Measurements from ENCODE around the gene DHRS3. TPM values are rescaled to one million over a fixed set of nuclear protein-coding genes. Genes with fewer than 3 reads are reported as not detected.
A peak's percentile ranks its signal among the peaks of the same experiment; 100 is the strongest.
"Not testable (repeated sequence)": the region's sequence is repeated elsewhere in the genome, so short reads cannot be mapped to it uniquely, and the experiment has no call there.

The DHRS3 gene
- total RNA-seq, 2 experiments from 2014 or later = 20.8 to 60.4 TPM

DNA sequence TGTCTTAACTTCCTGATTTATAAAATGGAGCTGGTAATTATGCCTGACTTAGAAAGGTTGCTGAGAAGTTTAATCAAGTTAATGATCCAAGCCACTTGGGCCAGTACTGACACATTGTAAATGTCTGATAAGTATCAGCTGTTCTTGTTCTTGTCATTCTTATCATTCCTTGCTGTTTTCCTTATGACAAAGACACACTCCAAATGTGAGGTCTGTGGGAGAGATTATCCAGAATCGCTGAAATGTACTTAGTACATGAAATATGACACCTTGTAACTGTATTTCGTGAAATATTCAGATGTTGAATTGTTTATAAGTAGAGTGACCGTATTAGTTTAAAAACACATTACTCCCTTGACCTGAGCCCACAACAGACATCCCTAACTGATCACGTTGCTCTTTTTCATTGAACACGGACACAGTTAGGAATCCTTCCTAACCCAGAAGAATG, 32.0 kb upstream of the DHRS3 start:
- DNase-seq = no peak
- no peak for ATAC-seq
- CTCF ChIA-PET = interaction anchor here (0.9 to 3.3 kb wide), 2 partner anchors 9 to 371 kb away, joined by 3 to 21 read pairs; no protein-coding TSS in a partner anchor
- no peak overlapping the region for H3K4me3 Mint-ChIP-seq
- no peaks in the 10 kb centered on the region for H3K36me3 Mint-ChIP-seq
- H3K9me3 Mint-ChIP-seq (ENCODE audit: low read depth) = no peaks in the 10 kb centered on the region
- no peak overlapping the region for H3K27ac Mint-ChIP-seq
- peaks cover 22% of the 10 kb centered on the region for H3K27me3 Mint-ChIP-seq
- no peaks in the 10 kb centered on the region for H3K4me1 Mint-ChIP-seq

GRCh38 chr1:12648741-12649140, 30.7 kb upstream of the DHRS3 start:
- Mint-ChIP-seq H3K27me3 (peaks cover 25% of the 10 kb centered on the region), H3K4me3 (no peak overlapping the region), H3K9me3 (ENCODE audit: low read depth) (no peaks in the 10 kb centered on the region), H3K27ac (no peak overlapping the region), H3K36me3 (no peaks in the 10 kb centered on the region), H3K4me1 (no peaks in the 10 kb centered on the region)
- DNase-seq (no peak), ATAC-seq (peak; percentile 23)
- CTCF ChIA-PET = interaction anchor here (3.3 kb wide), 1 partner anchor 10 kb away, joined by 21 read pairs; no protein-coding TSS in a partner anchor

GRCh38 chr1:12645401-12645800, 27.4 kb upstream of the DHRS3 start:
- H3K4me1 Mint-ChIP-seq; H3K9me3 Mint-ChIP-seq (ENCODE audit: low read depth); H3K27ac Mint-ChIP-seq; H3K4me3 Mint-ChIP-seq; DNase-seq; ATAC-seq; H3K36me3 Mint-ChIP-seq: not testable (repeated sequence)
- CTCF ChIA-PET = interaction anchor here (2.3 kb wide), 1 partner anchor 13 kb away, joined by 8 read pairs; no protein-coding TSS in a partner anchor
- peaks cover 21% of the 10 kb centered on the region for H3K27me3 Mint-ChIP-seq

DNA sequence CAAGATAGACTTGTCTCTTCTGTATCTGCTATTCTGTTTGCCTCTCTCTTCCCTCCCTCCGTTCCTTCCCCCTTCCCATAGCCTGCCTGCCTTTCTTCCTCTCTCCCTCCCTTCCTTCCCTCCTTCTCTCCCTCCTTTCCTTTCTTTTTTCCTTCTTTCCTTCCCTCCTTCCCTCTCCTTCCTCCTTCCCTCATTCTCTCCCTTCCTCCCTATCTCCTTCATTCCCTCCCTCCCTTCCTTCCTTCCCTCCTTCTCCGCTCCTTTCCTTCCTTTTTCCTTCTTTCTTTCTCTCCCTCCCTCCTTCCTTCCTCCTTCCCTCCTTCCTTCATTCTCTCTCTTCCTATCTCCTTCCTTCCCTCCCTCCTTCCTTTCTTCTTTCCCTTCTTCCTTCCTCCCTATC, 26.8 kb upstream of the DHRS3 start:
- H3K36me3 Mint-ChIP-seq = peaks cover 8% of the 10 kb centered on the region
- H3K27me3 Mint-ChIP-seq = peaks cover 16% of the 10 kb centered on the region
- no peak overlapping the region for H3K4me3 Mint-ChIP-seq
- DNase-seq (no peak), ATAC-seq (no peak)
- H3K27ac Mint-ChIP-seq = no peak overlapping the region
- no peaks in the 10 kb centered on the region for H3K4me1 Mint-ChIP-seq
- H3K9me3 Mint-ChIP-seq (ENCODE audit: low read depth) = peaks cover 14% of the 10 kb centered on the region
- CTCF ChIA-PET = interaction anchor here (1.6 kb wide), 1 partner anchor 12 kb away, joined by 4 read pairs; no protein-coding TSS in a partner anchor

- H3K9me3 Mint-ChIP-seq (ENCODE audit: low read depth) = peaks cover 14% of the 10 kb centered on the region
These were observed 26.2 kb upstream of the DHRS3 start for GRCh38 chr1:12644237-12644636.

DNA sequence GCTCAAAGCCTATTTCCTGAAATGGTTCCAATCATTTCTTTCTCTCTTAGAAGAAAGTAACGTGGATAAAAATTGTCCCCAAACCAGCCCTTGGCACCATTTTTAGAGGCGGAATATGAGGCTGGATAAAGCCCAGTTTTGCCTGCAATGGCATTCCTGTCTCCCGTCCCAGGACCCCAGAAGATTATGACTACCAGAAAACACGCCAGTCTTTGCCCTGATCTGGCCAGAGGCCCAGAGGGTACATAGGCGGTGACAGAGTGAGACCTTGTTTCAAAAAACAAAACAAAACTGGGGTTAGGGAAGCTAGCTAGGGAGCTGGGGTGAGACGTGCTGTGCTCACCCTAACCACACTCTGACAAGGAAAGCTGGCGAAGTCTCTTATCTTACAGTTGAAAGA, 25.8 kb upstream of the DHRS3 start, which contains the start of gene AADACL4:
Gene AADACL4, plus strand, starts transcription at position 301 of the 400 bp plus-strand sequence. CDS start 462 bp downstream, outside the sequence.
- Mint-ChIP-seq H3K9me3 (ENCODE audit: low read depth) (peaks cover 14% of the 10 kb centered on the region), H3K27ac (no peak within 1 kb of the TSS), H3K27me3 (peaks cover 12% of the 10 kb centered on the region), H3K4me1 (no peaks in the 10 kb centered on the region), H3K4me3 (no peak within 1 kb of the TSS), H3K36me3 (peaks cover 8% of the 10 kb centered on the region)
- no peak for DNase-seq
- CTCF ChIA-PET = interaction anchor here (1.3 to 1.6 kb wide), 2 partner anchors 13 to 331 kb away, joined by 3 to 4 read pairs; no protein-coding TSS in a partner anchor
- ATAC-seq = no peak

More at GRCh38 chr1:12644237-12644636, 26.2 kb upstream of the DHRS3 start:
- peaks cover 16% of the 10 kb centered on the region for H3K27me3 Mint-ChIP-seq
- no peak overlapping the region for H3K27ac Mint-ChIP-seq
- peaks cover 8% of the 10 kb centered on the region for H3K36me3 Mint-ChIP-seq
- no peak overlapping the region for H3K4me3 Mint-ChIP-seq
- no peaks in the 10 kb centered on the region for H3K4me1 Mint-ChIP-seq
- ATAC-seq (peak; percentile 30), DNase-seq (no peak)
- CTCF ChIA-PET = interaction anchor here (1.3 to 1.6 kb wide), 2 partner anchors 12 to 332 kb away, joined by 3 to 4 read pairs; no protein-coding TSS in a partner anchor

- Mint-ChIP-seq H3K36me3 (peaks cover 8% of the 10 kb centered on the region), H3K4me3 (no peak overlapping the region), H3K27ac (no peak overlapping the region), H3K9me3 (ENCODE audit: low read depth) (peaks cover 14% of the 10 kb centered on the region), H3K27me3 (peaks cover 11% of the 10 kb centered on the region), H3K4me1 (no peaks in the 10 kb centered on the region)
- no peak for DNase-seq
- ATAC-seq = no peak
- CTCF ChIA-PET = interaction anchor here (1.3 to 2.1 kb wide), 3 partner anchors 13 to 331 kb away, joined by 3 to 8 read pairs (median 4); no protein-coding TSS in a partner anchor
These were observed 25.1 kb upstream of the DHRS3 start for GRCh38 chr1:12643079-12643478.

- H3K36me3 Mint-ChIP-seq = peaks cover 8% of the 10 kb centered on the region
- peaks cover 14% of the 10 kb centered on the region for H3K9me3 Mint-ChIP-seq (ENCODE audit: low read depth)
- no peak overlapping the region for H3K27ac Mint-ChIP-seq
- DNase-seq (no peak), ATAC-seq (no peak)
- CTCF ChIA-PET = interaction anchor here (1.1 to 2.1 kb wide), 2 partner anchors 10 to 18 kb away, joined by 5 to 8 read pairs; no protein-coding TSS in a partner anchor
- no peaks in the 10 kb centered on the region for H3K4me1 Mint-ChIP-seq
- H3K27me3 Mint-ChIP-seq = peaks cover 5% of the 10 kb centered on the region
- H3K4me3 Mint-ChIP-seq = no peak overlapping the region
These were observed 22.9 kb upstream of the DHRS3 start for GRCh38 chr1:12640958-12641272.

DNA sequence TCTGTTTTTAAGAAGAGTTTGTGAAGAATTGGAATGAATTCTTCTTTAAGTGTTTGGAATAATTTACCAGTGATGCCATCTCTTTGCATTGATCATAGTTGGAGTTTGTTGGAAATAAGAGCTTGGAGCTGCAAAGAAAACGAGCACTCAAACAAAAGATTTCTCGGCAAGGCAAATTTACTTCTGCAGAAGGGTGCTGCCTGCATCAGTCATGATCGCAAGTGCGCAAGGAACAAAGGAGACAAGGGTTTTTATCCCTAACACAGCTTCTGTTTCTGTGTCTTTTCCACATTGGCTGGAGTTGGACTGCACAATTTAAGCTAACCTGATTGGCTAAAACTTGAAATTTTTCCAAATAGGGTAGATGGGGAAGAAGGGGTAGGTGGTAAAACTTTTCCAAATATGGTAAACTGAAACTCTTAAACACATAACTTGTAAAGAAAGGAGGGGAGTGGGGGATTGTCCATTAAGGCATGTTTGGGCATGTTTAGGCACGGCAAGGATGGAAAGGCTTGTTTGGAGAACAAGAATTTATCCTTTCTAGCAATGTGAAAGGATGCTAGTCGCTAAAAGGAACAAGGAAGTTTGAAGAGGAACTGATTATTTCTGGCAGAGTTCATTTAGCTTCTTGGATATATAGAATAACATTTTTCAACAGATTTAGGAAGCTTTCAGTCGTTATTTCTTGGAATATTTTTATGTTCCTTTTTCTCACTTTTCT, 22.4 kb upstream of the DHRS3 start:
- peaks cover 8% of the 10 kb centered on the region for H3K36me3 Mint-ChIP-seq
- H3K9me3 Mint-ChIP-seq (ENCODE audit: low read depth) = peaks cover 14% of the 10 kb centered on the region
- H3K4me3 Mint-ChIP-seq = no peak overlapping the region
- no peaks in the 10 kb centered on the region for H3K4me1 Mint-ChIP-seq
- ATAC-seq (no peak), DNase-seq (no peak)
- no peak overlapping the region for H3K27ac Mint-ChIP-seq
- CTCF ChIA-PET = interaction anchor here (1.1 kb wide), 1 partner anchor 9 kb away, joined by 5 read pairs; no protein-coding TSS in a partner anchor
- peaks cover 3% of the 10 kb centered on the region for H3K27me3 Mint-ChIP-seq

- no peak for ATAC-seq
- peaks cover 8% of the 10 kb centered on the region for H3K36me3 Mint-ChIP-seq
- H3K27me3 Mint-ChIP-seq = no peaks in the 10 kb centered on the region
- no peak for DNase-seq
- no peak overlapping the region for H3K27ac Mint-ChIP-seq
- H3K4me3 Mint-ChIP-seq = no peak overlapping the region
- H3K9me3 Mint-ChIP-seq (ENCODE audit: low read depth) = peaks cover 14% of the 10 kb centered on the region
- peaks cover 3% of the 10 kb centered on the region for H3K4me1 Mint-ChIP-seq
- CTCF ChIA-PET = interaction anchor here (0.9 to 1.3 kb wide), 2 partner anchors 17 to 21 kb away, joined by 3 to 4 read pairs; no protein-coding TSS in a partner anchor
These were observed 19.7 kb upstream of the DHRS3 start for GRCh38 chr1:12637693-12638092.

DNA sequence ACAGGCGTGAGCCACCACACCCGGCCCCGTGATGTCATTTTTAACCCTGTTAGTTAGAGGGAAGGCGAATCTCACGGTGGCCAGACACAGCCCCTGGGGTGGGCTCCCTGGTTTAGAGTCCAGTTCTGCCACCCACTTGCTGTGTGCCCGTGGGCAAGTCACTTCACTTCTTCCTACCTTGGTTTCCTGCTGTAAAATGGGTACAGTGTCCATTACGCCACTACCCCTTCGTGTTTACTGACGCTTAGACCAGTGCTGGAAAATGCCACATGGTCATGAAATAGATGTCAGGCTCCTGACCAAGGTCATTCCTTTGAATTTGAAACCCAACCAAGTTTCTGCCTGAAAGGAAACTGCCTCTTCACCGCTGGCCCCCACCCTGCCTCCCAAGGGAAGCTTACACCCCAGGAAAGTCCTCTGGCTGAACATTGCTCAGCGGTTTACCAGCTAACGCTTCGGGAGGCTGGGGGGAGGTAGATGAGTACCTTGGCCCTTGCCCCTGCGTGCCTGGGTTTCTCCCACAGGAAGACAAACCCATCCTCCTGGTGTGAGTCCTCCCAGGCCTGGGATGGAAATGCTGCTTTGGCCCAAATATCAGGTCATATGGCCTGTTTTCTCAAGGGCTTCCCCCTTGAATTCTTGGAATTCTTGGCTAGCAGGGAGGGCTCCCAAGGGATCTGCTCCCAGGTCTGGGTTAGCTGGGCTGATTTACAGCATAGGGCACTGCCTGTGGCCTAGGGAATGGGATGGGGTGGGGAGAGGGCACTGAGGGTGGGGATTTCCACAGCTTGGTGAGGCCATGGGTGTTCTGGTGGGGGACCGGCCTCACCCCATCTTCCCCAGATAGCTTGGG, 18.3 kb upstream of the DHRS3 start:
- peaks cover 3% of the 10 kb centered on the region for H3K4me1 Mint-ChIP-seq
- H3K27me3 Mint-ChIP-seq = peaks cover 10% of the 10 kb centered on the region
- H3K36me3 Mint-ChIP-seq = peaks cover 6% of the 10 kb centered on the region
- no peak overlapping the region for H3K27ac Mint-ChIP-seq
- peaks cover 11% of the 10 kb centered on the region for H3K9me3 Mint-ChIP-seq (ENCODE audit: low read depth)
- CTCF ChIA-PET = interaction anchor here (0.9 to 1.3 kb wide), 2 partner anchors 16 to 23 kb away, joined by 3 to 4 read pairs; no protein-coding TSS in a partner anchor
- no peak for ATAC-seq
- DNase-seq = no peak
- H3K4me3 Mint-ChIP-seq = no peak overlapping the region

DNA sequence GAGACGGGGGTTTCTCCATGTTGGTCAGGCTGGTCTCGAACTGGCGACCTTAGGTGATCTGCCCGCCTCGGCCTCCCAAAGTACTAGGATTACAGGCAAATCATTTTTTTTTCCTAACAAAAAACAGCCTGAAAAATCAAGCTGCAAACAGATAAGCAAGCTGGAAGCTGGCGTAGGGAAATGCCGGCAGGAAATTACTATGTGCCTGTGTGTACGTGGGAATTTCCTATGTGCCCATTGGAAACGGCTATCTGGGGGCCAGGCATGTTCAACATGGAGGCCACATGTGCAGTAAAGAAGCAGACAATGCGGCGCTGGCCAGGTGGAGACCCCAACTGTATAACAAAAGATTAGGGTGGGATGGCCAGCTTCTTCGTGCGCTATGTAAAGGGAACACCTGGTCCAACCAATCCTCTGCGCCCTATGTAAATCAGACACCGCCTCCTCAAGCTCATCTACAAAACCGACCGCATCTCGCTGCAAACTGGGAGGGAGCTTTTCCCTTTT, 16.7 kb upstream of the DHRS3 start:
- Mint-ChIP-seq H3K36me3 (no peaks in the 10 kb centered on the region), H3K4me3 (no peak overlapping the region), H3K27me3 (peaks cover 14% of the 10 kb centered on the region), H3K27ac (no peak overlapping the region), H3K4me1 (peaks cover 3% of the 10 kb centered on the region), H3K9me3 (ENCODE audit: low read depth) (no peaks in the 10 kb centered on the region)
- ATAC-seq = no peak
- CTCF ChIA-PET = interaction anchor here (1.0 to 1.8 kb wide), 3 partner anchors 14 to 227 kb away, joined by 3 to 4 read pairs (median 3); no protein-coding TSS in a partner anchor
- DNase-seq = no peak

- DNase-seq = no peak
- CTCF ChIA-PET = interaction anchor here (1.0 to 1.8 kb wide), 2 partner anchors 25 to 227 kb away, joined by 3 read pairs; no protein-coding TSS in a partner anchor
These were observed 16.1 kb upstream of the DHRS3 start for GRCh38 chr1:12634156-12634555.

More at GRCh38 chr1:12634156-12634555, 16.1 kb upstream of the DHRS3 start:
- H3K4me1 Mint-ChIP-seq = peaks cover 3% of the 10 kb centered on the region
- H3K27ac Mint-ChIP-seq = no peak overlapping the region
- H3K9me3 Mint-ChIP-seq (ENCODE audit: low read depth) = no peaks in the 10 kb centered on the region
- H3K27me3 Mint-ChIP-seq = peaks cover 16% of the 10 kb centered on the region
- no peak for ATAC-seq
- no peak overlapping the region for H3K4me3 Mint-ChIP-seq
- no peaks in the 10 kb centered on the region for H3K36me3 Mint-ChIP-seq

Data from activated CD8-positive, alpha-beta memory T cell treated with anti-CD3 and anti-CD28 coated beads, Interleukin-2, amount 10 ng/mL, durations not matched to agents 7 days and 5 days (primary cell).